K562 (cell line): ENCODE measurements around the gene TBC1D16. TPM values are rescaled to one million over a fixed set of nuclear protein-coding genes. Genes with fewer than 3 reads are reported as not detected.

Source experiments
- BCLAF1 ChIP-seq, 2 experiments: fragments of 450-650 bp in 1 of 2; IDR thresholded peaks; 2 replicates each; pipeline ENCODE4 v1.6.1; 2011 to 2017; ENCODE audit warnings: low read depth in 2 of 2, antibody characterized with exemption in 1 of 2, borderline replicate concordance in 1 of 2, low read length in 1 of 2, mild to moderate bottlenecking in 1 of 2, mixed read lengths in 1 of 2; ENCODE audit not compliant: control insufficient read depth in 1 of 2
- CAMTA2 ChIP-seq: fragments of 250-450 bp; sonication (Bioruptor Pico); conservative IDR thresholded peaks from 2 replicates; pipeline ENCODE4 v1.5.1; 2022
- ESRRB ChIP-seq: fragments of 250-450 bp; sonication (Bioruptor Pico); IDR thresholded peaks from 2 replicates; pipeline ENCODE4 v1.5.0; 2020; ENCODE audit warnings: mild to moderate bottlenecking, moderate library complexity, borderline replicate concordance
- HIVEP1 ChIP-seq: fragments of 250-450 bp; sonication (Bioruptor Pico); IDR thresholded peaks from 2 replicates; pipeline ENCODE4 v1.4.0; 2020; ENCODE audit warnings: mild to moderate bottlenecking
- KDM2B ChIP-seq: fragments of 250-450 bp; sonication (Bioruptor Pico); IDR thresholded peaks from 2 replicates; pipeline ENCODE4 v1.8.0; 2021; ENCODE audit warnings: mild to moderate bottlenecking, moderate library complexity
- TARDBP ChIP-seq: fragments of 450-650 bp; IDR thresholded peaks from 2 replicates; pipeline ENCODE4 v1.6.1; 2016
- TFE3 ChIP-seq: fragments of 450-650 bp; formaldehyde crosslinking; IDR thresholded peaks from 2 replicates; pipeline ENCODE4 v1.4.0; 2020; ENCODE audit warnings: mild to moderate bottlenecking, mixed read lengths
- ZFPM2 ChIP-seq: fragments of 250-450 bp; sonication (Bioruptor Pico); IDR thresholded peaks from 2 replicates; pipeline ENCODE4 v1.5.1; 2022; ENCODE audit warnings: mild to moderate bottlenecking
- ZKSCAN3 ChIP-seq: fragments of 250-450 bp; sonication (Bioruptor Pico); IDR thresholded peaks from 2 replicates; pipeline ENCODE4 v1.4.0; 2020
- polyA plus RNA-seq, 8 experiments: library from polyadenylated mRNA; depleted of rRNA in 4 of 8; stranded (reverse) in 5 of 8; unstranded in 3 of 8; fragments of >200 nt; fragmentation: Nextera tagmentation in 2 of 8; fragmentation: Illumina TruSeq in 1 of 8; extraction: Ambion mirVana in 2 of 8; extraction: Trizol in 1 of 8; gene quantifications; 2 replicates each; pipeline versions ENCODE4 v1.2.1 to v1.2.3, GENCODE V29; 2011 to 2014; ENCODE audit warnings: inconsistent platforms in 1 of 8, missing spikeins in 1 of 8
- total RNA-seq, 7 experiments: library from RNA; depleted of rRNA in 6 of 7; stranded (reverse); fragments of >200 nt in 6 of 7; fragmentation: Illumina TruSeq in 2 of 7; extraction: Trizol in 2 of 7; gene quantifications; 2 replicates each; pipeline versions ENCODE4 v1.2.1 to v1.2.3, GENCODE V29; 2011 to 2021; ENCODE audit warnings: low replicate concordance in 1 of 7

TBC1D16 gene
- total and polyA plus RNA-seq, 9 of the 15 experiments (the other 6 are each of a cell fraction or from before 2014, with no cell fraction given) = 0.01 to 0.20 (median 0.03) TPM; not detected in 1

GRCh38 chr17:80067393-80067986 is 31.8 kb upstream of the TBC1D16 start (continued):
- TF ChIP-seq KDM2B (CRISPR knock-in tag) (no peak), TARDBP (no peak), TFE3 (CRISPR knock-in tag) (no peak), ESRRB (CRISPR knock-in tag) (no peak), ZFPM2 (no peak), CAMTA2 (CRISPR knock-in tag) (no peak), HIVEP1 (no peak), ZKSCAN3 (CRISPR knock-in tag) (no peak), BCLAF1 (IDR thresholded peaks at IDR 0.05; ENCODE audit: borderline replicate concordance in 1 of 2, control insufficient read depth in 1 of 2, low read depth in 2 of 2, low read length in 1 of 2) (no peak)
